IPS-18c (cell line): ENCODE measurements around the gene BARX2.

Experiments
- H3K4me3 ChIP-seq: 2 replicates; pipeline ENCODE4 v1.7.0; 2013; ENCODE audit warnings: low read depth, mild to moderate bottlenecking, low read length, moderate library complexity; ENCODE audit not compliant: insufficient read depth
- H3K9me3 ChIP-seq: one replicate; pipeline ENCODE4 v1.6.1; 2013; ENCODE audit warnings: mild to moderate bottlenecking, low read length, moderate library complexity; ENCODE audit not compliant: control insufficient read depth, insufficient read depth

BARX2 gene

DNA sequence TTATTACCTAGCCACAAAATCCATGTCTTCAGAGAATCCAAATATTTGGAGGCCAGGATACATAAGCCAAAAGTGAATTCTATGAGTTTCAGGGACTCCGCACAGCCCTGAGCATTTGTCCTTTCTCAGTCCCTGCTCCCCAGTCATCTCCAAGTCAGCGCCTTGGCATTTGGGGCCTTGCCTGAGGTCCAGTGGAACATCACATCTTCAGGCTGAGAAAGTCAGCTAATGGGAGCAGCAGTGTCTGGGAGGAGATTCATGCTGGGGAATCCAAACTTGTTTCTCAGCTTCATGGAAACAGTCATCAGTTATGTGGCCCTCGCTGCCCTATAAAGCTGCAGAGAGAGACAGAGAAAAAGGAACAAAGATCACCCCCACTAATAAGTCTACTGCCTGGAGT is 70.9 kb downstream of the BARX2 start:
- no peaks in the 10 kb centered on the region for H3K9me3 ChIP-seq
- no peak overlapping the region for H3K4me3 ChIP-seq

- H3K9me3 ChIP-seq = no peaks in the 10 kb centered on the region
- no peak overlapping the region for H3K4me3 ChIP-seq
Observed at GRCh38 chr11:129447654-129448239, 72.1 kb downstream of the BARX2 start.

GRCh38 chr11:129451524-129451923 is 75.9 kb downstream of the BARX2 start:
- Histone ChIP-seq H3K4me3 (no peak overlapping the region), H3K9me3 (no peaks in the 10 kb centered on the region)

- Histone ChIP-seq H3K4me3 (no peak overlapping the region; the same call in 1 of the 2 replicates), H3K9me3 (no peaks in the 10 kb centered on the region)
Observed at GRCh38 chr11:129453293-129453721, 77.7 kb downstream of the BARX2 start.

GRCh38 chr11:129455101-129455500 is 79.5 kb downstream of the BARX2 start:
- no peak overlapping the region for H3K4me3 ChIP-seq

DNA sequence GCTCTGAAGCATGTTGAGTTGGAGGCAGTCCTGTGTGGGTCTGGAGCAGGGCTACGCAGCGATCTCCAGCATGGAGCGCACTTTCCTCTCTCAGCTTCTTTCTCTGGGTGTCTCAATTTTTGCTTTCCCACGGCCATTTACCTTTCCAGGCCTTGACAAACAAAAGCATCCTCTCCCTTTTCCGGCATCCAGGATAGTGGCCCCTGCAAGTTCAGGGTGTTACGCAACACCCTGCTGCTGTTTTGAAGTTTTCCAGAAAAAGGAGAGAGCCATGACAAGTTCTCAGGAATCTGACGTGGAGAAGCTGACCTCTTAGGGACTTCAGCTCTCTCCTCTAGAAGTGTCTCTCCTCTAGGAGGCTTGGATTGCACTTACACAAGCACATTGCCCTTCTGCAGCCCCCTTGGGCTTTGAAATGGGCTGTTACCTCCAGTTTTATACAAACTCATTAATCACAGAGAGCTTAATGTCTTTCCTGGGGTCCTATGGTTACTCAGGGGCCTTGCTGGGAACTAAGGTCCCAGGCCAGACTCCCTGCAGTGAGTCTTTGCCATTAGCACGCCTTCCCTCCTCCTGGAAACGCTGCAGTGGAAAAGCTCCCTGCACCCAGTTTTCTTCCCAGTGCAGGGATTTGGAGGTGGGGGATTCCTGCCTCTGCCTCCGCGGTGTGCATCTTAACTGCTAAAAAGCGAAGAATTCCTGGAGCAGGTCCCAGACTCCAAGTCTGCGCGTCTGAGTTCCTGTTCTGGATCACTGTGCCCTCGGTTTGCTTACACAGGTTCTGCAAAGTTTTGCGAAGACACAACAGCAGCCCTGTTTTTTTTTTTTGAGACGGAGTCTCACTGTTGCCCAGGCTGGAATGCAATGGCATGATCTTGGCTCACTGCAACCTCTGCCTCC is 80.4 kb downstream of the BARX2 start:
- Histone ChIP-seq H3K9me3 (no peaks in the 10 kb centered on the region), H3K4me3 (no peak overlapping the region)

More at GRCh38 chr11:129455101-129455500, 79.5 kb downstream of the BARX2 start:
- H3K9me3 ChIP-seq = no peaks in the 10 kb centered on the region

GRCh38 chr11:129457321-129457720 is 81.7 kb downstream of the BARX2 start:
- H3K4me3 ChIP-seq = no peak overlapping the region

GRCh38 chr11:129458278-129458677 is 82.6 kb downstream of the BARX2 start:
- Histone ChIP-seq H3K4me3 (no peak overlapping the region), H3K9me3 (no peaks in the 10 kb centered on the region)

More at GRCh38 chr11:129457321-129457720, 81.7 kb downstream of the BARX2 start:
- H3K9me3 ChIP-seq = no peaks in the 10 kb centered on the region

- Histone ChIP-seq H3K9me3 (no peaks in the 10 kb centered on the region), H3K4me3 (no peak overlapping the region)
Observed at GRCh38 chr11:129458756-129459535, 83.3 kb downstream of the BARX2 start.

DNA sequence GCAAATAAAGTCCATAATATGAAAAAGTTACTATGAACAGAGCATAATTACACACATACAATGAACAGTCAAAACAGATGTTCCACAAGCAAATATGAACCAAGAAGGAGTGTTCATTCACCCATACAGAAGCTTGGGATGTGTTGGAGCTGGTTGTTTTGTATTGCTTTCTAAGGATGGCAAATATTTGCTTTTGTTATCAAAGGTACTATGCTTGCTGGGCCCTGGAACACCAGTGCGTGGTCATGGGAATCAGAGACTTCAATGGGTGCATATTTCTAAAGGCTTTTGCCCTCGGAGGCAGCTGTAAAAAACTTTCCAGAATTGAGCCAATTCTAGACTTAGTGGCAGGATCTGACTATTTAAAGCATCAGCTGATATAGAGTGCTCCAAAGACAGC is 85.1 kb downstream of the BARX2 start:
- H3K9me3 ChIP-seq = no peaks in the 10 kb centered on the region
- no peak overlapping the region for H3K4me3 ChIP-seq

- Histone ChIP-seq H3K4me3 (no peak overlapping the region), H3K9me3 (no peaks in the 10 kb centered on the region)
Observed at GRCh38 chr11:129484068-129484467, 108.4 kb downstream of the BARX2 start.

GRCh38 chr11:129489249-129489648 is 113.6 kb downstream of the BARX2 start:
- H3K4me3 ChIP-seq = no peak overlapping the region
- peaks cover 2% of the 10 kb centered on the region for H3K9me3 ChIP-seq

GRCh38 chr11:129490004-129490403 is 114.4 kb downstream of the BARX2 start:
- peaks cover 2% of the 10 kb centered on the region for H3K9me3 ChIP-seq
- H3K4me3 ChIP-seq = no peak overlapping the region

- Histone ChIP-seq H3K9me3 (peaks cover 2% of the 10 kb centered on the region), H3K4me3 (no peak overlapping the region)
Observed at GRCh38 chr11:129493746-129494145, 118.1 kb downstream of the BARX2 start.
